ENCODE data around the gene DENND2C. TPM values are rescaled to one million over a fixed set of nuclear protein-coding genes. Genes with fewer than 3 reads are reported as not detected.
A peak's percentile ranks its signal among the peaks of the same experiment; 100 is the strongest.

The DENND2C gene
- total RNA-seq, 3 donors from 2014 or later (not counting 1 experiment from before 2014, with no cell fraction given): 1.6 to 6.7 (median 1.7) TPM

DNA sequence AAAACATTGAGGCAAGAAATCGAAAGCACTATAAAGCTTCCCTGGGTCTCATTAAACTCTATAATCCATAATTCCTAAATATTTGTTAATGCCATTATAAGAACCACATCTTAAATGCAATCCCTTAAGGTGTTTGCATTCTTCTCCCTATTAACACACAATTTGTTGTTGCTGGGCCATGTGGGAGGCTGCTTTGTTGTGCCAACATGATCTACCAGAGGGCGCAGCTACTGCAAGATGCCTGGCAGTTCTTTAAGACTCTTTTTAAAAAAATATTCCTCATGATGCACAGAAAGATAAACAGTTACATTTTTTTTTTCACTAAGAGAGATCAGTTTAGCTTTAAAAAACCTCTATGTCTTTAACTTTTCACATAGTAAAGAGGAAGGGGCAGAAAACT is 49.4 kb downstream of the DENND2C start:
- 95% methylated on average over 2 of the region's 2 CpGs for WGBS (ENCODE audit: insufficient coverage)
- intact Hi-C loops (cut with micrococcal nuclease): no loop called here
- no peaks in the 10 kb centered on the region for H3K36me3 ChIP-seq (ENCODE audit: control insufficient read depth, insufficient read depth, low read length)
- Mint-ChIP-seq H3K27ac (no peak overlapping the region), H3K27me3 (ENCODE audit: low read depth in 2 of 2) (peaks cover 10 to 18% of the 10 kb centered on the region in 2 donors), H3K4me1 (no peaks in the 10 kb centered on the region), H3K36me3 (no peaks in the 10 kb centered on the region), H3K4me3 (no peak overlapping the region), H3K9me3 (no peaks in the 10 kb centered on the region)
- no peaks in the 10 kb centered on the region for H3K9me3 ChIP-seq (ENCODE audit: control insufficient read depth, insufficient read depth, low read length)
- no peak for ATAC-seq
- no peaks in the 10 kb centered on the region for H3K4me1 ChIP-seq (ENCODE audit: control insufficient read depth, insufficient read depth, low read length)
- TF ChIP-seq, protein P1, sequence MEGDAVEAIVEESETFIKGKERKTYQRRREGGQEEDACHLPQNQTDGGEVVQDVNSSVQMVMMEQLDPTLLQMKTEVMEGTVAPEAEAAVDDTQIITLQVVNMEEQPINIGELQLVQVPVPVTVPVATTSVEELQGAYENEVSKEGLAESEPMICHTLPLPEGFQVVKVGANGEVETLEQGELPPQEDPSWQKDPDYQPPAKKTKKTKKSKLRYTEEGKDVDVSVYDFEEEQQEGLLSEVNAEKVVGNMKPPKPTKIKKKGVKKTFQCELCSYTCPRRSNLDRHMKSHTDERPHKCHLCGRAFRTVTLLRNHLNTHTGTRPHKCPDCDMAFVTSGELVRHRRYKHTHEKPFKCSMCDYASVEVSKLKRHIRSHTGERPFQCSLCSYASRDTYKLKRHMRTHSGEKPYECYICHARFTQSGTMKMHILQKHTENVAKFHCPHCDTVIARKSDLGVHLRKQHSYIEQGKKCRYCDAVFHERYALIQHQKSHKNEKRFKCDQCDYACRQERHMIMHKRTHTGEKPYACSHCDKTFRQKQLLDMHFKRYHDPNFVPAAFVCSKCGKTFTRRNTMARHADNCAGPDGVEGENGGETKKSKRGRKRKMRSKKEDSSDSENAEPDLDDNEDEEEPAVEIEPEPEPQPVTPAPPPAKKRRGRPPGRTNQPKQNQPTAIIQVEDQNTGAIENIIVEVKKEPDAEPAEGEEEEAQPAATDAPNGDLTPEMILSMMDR (IDR thresholded peaks at IDR 0.05): no peak
- no peak overlapping the region for H3K27ac ChIP-seq (ENCODE audit: low read length)
- DNase-seq: peak in 1 of 2 donors; percentile 9
- no peak overlapping the region for H3K4me3 ChIP-seq (ENCODE audit: low read length)
- peaks cover 7% of the 10 kb centered on the region for H3K27me3 ChIP-seq (ENCODE audit: control insufficient read depth, insufficient read depth, low read length)

DNA sequence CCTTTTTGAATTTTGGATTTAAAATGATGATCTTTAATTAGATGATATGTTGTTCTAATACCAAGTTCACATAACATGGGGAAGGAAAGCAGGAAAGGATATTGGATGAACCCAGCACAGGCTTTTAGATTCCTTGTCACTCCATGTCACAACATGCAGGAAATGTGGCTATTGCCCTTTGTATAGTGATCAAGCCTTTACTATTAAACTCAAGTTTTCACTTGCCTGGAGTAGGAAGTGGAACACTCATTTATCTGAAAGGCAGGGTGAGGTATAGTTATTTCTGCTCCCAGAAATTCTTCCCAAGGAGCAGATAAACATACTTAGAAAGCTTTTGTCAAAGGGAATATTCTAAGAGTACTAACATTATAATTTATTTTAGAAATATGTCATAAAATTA is 51.2 kb downstream of the DENND2C start:
- DNase-seq: no peak
- intact Hi-C loops (cut with micrococcal nuclease): no loop called here
- TF ChIP-seq, protein P1 (IDR thresholded peaks at IDR 0.05): no peak
- Mint-ChIP-seq H3K4me1 (no peaks in the 10 kb centered on the region), H3K36me3 (no peaks in the 10 kb centered on the region), H3K27ac (no peak overlapping the region), H3K27me3 (ENCODE audit: low read depth in 2 of 2) (peaks cover 11 to 18% of the 10 kb centered on the region in 2 donors), H3K4me3 (no peak overlapping the region), H3K9me3 (no peaks in the 10 kb centered on the region)
- no peak for ATAC-seq
- H3K4me3 ChIP-seq (ENCODE audit: low read length): no peak overlapping the region
- peaks cover 7% of the 10 kb centered on the region for H3K27me3 ChIP-seq (ENCODE audit: control insufficient read depth, insufficient read depth, low read length)
- no peaks in the 10 kb centered on the region for H3K4me1 ChIP-seq (ENCODE audit: control insufficient read depth, insufficient read depth, low read length)
- no peak overlapping the region for H3K27ac ChIP-seq (ENCODE audit: low read length)
- no peaks in the 10 kb centered on the region for H3K36me3 ChIP-seq (ENCODE audit: control insufficient read depth, insufficient read depth, low read length)
- H3K9me3 ChIP-seq (ENCODE audit: control insufficient read depth, insufficient read depth, low read length): no peaks in the 10 kb centered on the region

DNA sequence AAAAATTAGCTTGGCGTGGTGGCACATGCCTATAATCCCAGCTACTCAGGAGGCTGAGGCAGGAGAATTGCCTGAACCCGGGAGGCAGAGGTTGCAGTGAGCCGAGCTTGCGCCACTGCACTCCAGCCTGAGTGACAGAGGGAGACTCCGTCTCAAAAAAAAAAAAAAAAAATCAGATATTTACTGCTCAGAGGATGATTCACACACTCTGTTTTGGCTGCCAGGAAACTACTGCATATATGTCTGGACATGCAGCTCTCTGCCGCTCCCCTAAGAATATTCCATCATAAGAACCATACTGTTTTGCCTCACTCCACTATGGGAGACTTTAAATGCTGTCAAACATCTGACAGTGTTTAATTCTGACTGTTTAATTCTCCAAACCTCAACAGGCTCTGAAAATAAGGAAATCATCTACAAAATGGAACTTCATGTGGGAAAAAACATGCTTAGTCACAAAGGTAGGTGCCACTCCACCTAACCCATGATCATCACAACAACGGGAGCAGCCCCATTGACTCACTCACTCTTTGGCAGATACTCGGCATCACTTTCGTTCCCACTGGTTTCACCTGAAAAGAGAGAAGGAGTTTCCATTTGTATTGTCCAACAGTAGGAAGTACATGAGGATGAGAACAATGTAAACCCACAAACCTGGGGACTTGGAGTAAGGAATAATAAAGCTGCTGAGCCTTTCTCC is 59.2 kb downstream of the DENND2C start:
- no peaks in the 10 kb centered on the region for H3K4me1 ChIP-seq (ENCODE audit: control insufficient read depth, insufficient read depth, low read length)
- Mint-ChIP-seq H3K9me3 (no peaks in the 10 kb centered on the region), H3K27me3 (ENCODE audit: low read depth in 2 of 2) (peaks cover 6 to 10% of the 10 kb centered on the region in 2 donors), H3K36me3 (no peaks in the 10 kb centered on the region), H3K4me1 (no peaks in the 10 kb centered on the region), H3K27ac (no peak overlapping the region), H3K4me3 (no peak overlapping the region)
- no peaks in the 10 kb centered on the region for H3K36me3 ChIP-seq (ENCODE audit: control insufficient read depth, insufficient read depth, low read length)
- intact Hi-C loops (cut with micrococcal nuclease): no loop called here
- TF ChIP-seq, protein P1 (IDR thresholded peaks at IDR 0.05): no peak
- ATAC-seq: no peak
- no peaks in the 10 kb centered on the region for H3K27me3 ChIP-seq (ENCODE audit: control insufficient read depth, insufficient read depth, low read length)
- H3K4me3 ChIP-seq (ENCODE audit: low read length): no peak overlapping the region
- no peaks in the 10 kb centered on the region for H3K9me3 ChIP-seq (ENCODE audit: control insufficient read depth, insufficient read depth, low read length)
- no peak overlapping the region for H3K27ac ChIP-seq (ENCODE audit: low read length)
- WGBS (ENCODE audit: insufficient coverage): 96% methylated on average over 8 of the region's 9 CpGs
- DNase-seq: no peak

DNA sequence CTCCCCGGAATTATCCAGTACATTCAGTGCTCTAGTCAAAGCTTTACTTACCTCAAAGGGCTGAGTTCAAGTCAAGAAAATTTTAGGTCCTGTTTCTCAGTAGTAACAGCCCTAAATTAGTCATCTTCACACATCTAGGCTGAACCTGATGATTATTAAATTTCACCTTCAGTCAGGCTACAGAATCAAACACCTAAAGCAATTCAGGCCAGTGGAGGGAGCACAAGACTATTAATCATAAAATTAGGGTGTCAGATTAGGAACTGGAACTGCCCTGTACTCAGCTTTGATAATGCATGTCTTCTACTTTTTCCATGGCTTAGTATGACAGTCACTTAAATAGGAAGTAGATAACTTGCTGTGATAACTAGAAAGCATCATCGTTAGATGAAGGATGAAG is 60.0 kb downstream of the DENND2C start:
- Histone ChIP-seq H3K27ac (ENCODE audit: low read length) (no peak overlapping the region), H3K27me3 (ENCODE audit: control insufficient read depth, insufficient read depth, low read length) (no peaks in the 10 kb centered on the region), H3K9me3 (ENCODE audit: control insufficient read depth, insufficient read depth, low read length) (no peaks in the 10 kb centered on the region), H3K36me3 (ENCODE audit: control insufficient read depth, insufficient read depth, low read length) (no peaks in the 10 kb centered on the region), H3K4me3 (ENCODE audit: low read length) (no peak overlapping the region), H3K4me1 (ENCODE audit: control insufficient read depth, insufficient read depth, low read length) (no peaks in the 10 kb centered on the region)
- ATAC-seq: no peak
- WGBS (ENCODE audit: insufficient coverage): 82% methylated on average over 2 of the region's 2 CpGs
- H3K27ac Mint-ChIP-seq: no peak overlapping the region
- no peaks in the 10 kb centered on the region for H3K36me3 Mint-ChIP-seq
- intact Hi-C loops (cut with micrococcal nuclease): no loop called here
- no peaks in the 10 kb centered on the region for H3K4me1 Mint-ChIP-seq
- TF ChIP-seq, protein P1 (IDR thresholded peaks at IDR 0.05): no peak
- no peaks in the 10 kb centered on the region for H3K9me3 Mint-ChIP-seq
- peaks cover 8 to 10% of the 10 kb centered on the region in 2 donors for H3K27me3 Mint-ChIP-seq (ENCODE audit: low read depth in 2 of 2)
- no peak for DNase-seq
- H3K4me3 Mint-ChIP-seq: no peak overlapping the region
